NCI-H1105 treated with DMSO at 0.1 percent for 48 hours (cell line): ENCODE results near the gene CUL7.

ENCODE experiments used
- DNase-seq: peaks from one replicate; lab custom pipeline; 2025; lab: John Stamatoyannopoulos, UW

Gene CUL7

DNA sequence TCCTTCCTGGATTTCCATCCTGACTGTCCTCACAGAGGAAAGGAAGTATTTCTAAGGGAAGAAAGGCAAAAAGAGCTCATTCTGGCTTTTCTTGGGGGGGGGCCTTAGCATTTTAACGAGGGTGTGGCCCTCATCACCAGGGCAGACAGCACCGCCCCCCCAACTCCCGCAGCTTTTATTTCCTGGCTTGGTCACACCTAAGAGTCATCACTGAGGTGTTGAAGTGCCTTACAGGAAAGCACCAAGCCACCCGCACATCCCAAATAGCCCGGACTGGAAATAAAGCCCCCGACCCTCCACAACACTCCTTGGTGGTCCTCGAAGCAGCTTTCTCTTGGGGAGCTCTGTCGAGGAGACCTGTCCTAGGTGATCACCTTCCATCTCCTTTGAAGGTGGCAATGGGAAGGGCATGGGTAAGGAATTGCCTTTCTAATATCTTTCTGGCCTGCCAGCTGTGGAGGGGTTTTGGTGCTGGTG is 23.7 kb upstream of the CUL7 start:
- no peak for DNase-seq

DNA sequence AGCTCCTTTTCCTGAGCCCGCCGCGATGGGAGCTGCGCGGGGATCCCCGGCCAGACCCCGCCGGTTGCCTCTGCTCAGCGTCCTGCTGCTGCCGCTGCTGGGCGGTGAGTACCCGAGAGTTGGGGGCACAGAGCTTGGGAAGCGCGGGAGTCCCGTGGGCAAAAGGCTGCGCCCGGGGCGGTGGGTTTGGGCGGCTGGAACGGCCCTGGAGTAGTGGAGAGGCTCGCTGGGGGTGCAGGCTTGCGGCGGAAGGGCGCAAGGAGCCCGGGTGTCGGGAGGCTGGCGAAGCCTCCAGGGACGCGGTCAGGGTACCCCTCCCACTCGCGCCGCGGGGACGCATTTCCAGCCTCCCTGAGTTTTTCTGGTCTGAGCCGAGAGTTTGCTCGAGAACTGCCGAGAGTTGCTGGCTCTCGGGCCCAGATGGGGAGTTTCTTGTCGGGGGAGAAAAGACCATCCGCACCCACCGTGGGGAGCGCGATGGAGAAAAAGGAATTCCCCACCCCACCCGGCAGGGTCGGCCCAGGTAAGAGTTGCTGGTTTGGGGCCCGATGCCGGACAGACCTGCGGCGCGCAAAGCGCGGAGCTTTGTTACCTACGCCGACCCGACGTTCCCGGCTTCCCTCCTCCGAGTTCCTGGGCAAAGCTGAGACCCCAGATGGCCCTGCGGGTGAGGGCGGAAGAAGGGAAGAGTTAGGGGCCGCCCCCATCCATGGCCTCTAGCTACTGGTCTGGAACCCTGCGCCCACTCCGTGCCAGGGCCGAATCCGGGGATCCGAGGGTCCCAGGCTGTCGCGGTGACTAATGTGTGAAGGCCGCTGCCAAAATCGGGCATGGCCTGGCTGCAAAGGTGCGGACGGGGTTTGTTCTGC is 23.0 kb upstream of the CUL7 start:
- DNase-seq: peak; percentile 38

DNA sequence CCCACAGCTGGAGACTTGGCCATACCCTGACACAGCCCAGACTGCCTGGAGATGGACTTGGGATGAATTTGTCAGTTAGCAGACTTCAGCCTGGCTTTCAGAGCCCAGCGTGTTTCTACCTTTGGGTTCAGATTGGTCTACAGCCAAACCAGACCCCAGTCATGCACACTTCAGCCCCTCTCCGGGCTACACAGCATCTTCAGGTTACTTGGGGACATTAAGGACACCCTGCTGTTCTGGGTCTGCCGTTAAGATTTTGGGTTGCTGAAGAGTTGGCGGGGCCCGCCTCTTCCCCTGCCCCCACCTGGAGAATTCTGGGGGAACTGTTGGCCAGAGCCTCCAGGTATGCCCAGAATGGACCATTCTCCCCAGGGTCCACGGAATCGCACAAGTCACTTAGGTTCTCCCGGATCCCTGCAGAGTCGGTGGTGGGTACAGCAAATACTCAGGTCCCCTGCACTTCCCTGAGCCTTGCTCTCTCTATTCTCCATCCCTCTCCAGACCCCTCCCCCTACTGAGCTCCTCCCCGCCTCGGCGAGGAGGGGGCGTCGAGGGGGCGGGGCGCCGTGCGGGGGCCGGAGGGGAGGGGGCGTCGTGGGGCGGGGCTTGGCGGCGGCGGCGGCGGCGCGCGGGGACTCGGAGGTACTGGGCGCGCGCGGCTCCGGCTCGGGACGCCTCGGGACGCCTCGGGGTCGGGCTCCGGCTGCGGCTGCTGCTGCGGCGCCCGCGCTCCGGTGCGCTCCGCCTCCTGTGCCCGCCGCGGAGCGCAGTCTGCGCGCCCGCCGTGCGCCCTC is 22.2 kb upstream of the CUL7 start, which contains the start of gene PTK7:
Gene PTK7 (plus strand): TSS at position 645 of the 794 bp plus-strand sequence. CDS start 175 bp downstream, outside the sequence.
- peak; percentile 73 for DNase-seq

DNA sequence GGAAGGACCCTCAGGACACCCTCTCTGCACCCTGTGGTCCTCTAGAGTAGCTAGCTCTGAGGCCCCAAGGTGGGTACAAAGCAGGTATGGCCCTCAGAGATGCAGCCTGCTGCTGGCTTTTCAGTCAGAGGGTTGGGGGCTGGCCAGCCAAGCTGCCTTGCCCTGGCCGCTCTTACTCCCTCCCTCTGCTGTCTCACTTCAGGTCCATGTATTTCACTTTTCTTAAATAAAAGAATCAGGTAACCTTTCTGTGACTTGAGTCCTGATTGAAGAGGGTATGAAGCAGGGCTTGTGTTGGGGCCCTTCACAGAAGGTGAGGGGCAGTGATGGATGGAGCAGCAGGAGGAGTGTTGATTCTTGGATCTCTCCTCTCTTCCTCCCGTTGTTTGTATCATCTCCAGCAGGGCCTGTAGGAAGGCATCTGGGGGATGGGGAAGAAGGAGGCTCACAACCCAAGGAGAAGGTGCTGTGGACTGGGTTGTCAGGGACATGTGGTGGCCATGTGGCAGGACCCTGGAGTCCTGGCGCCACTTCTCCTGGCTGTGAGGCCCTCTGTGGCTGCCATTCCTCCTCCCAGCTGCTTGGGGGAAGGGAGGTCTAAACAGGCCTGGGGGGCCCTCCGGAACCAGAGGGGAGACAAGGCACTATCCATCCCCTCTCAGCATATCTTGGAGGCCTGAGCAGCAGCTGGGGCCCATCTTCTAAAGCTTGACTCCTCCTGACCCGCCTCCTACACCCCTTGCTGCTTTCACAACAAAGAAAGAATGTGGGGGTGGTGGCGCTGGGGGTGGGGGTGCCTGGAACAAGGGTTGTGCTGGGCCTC is 21.4 kb upstream of the CUL7 start:
- DNase-seq: no peak

DNA sequence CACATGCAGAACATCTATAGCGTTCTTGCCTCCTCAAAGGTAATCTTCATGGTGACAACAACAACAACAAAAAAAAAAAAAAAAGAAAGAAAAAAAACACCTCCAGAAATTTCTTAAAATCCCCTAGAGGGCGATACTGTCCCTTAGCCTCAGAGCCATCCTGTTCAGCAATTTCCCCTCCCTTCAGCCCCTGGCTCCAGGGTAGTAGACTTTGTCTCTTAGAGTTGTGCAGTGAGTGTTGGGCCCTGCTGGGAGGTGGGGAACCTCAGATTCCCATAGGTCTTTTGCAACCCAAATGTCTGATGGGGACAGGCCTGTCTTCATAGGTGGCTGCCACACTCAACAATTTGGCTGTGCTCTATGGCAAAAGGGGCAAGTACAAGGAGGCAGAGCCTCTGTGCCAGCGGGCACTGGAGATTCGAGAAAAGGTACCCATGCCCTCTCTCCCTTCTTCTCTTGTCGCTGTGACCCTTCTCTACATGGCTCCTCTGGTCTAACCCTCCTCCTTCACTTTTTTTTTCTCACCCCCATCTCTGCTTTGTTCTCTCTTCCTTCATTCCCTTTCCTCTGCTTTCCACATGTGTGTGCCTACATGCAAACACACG is 16.5 kb upstream of the CUL7 start:
- DNase-seq: peak; percentile 54

DNA sequence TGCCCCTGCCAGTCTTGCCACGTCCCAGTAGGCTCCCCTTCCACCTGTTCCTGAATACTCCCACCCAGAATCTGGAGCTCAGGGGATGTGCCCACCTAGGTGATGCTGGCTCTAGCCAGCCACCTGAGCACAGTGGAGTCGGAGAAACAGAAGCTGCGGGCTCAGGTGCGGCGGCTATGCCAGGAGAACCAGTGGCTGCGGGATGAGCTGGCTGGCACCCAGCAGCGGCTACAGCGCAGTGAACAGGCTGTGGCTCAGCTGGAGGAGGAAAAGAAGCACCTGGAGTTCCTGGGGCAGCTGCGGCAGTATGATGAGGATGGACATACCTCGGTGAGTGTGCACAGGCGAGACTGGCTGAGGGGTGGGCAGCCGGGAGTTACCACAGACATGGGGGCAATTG is 9.2 kb upstream of the CUL7 start:
- DNase-seq: no peak

DNA sequence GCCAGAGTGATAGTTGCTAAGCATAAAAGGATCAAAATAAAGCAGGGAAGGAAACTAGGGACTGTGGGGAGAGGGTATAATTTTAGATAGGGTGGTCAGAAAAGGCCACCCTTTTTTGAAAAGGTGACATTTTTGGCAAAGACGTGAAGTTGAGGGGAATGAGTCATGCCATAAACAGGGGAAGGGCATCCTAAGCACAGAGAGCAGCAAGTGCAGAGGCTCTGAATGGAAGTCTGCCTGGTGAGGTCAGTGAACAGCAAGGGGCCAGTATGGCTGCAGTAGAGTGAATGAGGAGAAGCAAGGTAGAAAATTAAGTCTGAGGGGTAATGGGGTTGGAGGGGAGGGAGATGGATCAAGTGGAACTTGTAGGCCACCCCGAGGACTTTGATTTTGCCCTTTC is 8.2 kb upstream of the CUL7 start:
- DNase-seq: no peak

DNA sequence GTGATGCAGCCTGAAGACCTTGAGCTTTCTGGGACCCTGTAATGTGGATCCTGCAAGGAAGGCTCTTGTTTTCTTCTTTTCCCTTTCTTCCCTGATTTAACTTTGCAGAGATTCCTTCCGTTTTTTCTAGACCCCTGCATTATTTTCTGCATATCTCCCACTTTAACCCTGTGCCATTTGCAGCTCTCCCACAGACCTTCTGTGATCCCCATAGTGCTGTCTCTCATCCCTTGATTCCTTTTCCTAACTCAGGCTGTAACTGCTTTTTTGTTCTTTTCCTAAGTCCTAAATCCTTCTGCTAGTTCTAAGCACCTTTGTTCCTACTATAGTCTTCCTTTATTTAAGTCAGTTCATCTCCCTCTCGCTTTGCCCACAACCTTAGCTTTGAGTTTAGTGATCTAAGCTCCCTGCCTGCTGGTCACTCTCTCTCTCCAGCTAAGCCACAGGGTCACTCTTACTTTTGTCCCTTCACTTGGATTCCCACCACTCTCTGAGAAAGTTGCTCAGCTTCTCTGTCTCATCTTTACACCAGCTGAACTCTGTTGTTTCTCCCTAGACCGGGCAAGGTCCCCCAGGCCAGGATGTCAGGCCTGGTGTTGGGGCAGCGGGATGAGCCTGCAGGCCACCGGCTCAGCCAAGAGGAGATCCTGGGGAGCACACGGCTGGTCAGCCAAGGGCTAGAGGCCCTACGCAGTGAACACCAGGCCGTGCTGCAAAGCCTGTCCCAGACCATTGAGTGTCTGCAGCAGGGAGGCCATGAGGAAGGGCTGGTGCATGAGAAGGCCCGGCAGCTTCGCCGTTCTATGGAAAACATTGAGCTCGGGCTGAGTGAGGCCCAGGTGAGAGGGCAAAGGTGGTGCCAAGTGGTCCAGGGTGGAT is 7.3 kb upstream of the CUL7 start:
- no peak for DNase-seq

DNA sequence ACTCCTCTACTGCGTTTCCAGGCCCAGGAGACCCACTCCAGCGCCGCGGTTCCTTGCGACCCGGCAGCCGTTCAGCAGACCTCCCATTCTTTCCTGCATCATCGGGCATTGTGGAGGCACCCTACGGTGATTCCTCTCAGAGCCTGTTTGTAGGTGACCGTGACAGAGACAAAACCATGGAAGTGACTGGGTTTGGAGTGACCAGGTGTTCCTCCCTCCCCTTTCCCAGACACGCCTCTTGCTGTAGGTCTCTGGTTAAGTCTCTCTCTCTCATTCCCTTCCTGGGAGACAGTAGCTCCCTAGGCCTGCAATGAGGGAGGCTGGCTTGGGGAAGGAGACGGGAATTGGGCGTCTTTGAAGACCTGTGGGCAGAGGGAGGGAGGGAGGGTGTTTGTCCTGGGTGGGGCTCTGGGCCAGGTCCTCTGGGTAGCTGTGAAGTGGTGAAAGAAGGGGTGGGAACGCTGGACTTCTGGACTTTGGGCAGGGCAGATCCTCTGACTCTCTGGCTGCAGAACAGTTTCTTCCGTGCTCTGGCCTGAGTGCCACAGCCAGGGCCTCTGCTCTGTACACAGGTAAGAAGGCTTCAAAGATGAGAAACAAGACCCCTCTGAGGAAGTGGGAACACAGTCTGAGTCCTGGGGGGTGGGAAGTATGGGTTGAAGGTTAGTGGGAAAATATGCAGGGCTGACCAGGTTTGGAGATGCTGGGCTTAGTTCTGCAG is 6.5 kb upstream of the CUL7 start:
- DNase-seq: peak; percentile 35

DNA sequence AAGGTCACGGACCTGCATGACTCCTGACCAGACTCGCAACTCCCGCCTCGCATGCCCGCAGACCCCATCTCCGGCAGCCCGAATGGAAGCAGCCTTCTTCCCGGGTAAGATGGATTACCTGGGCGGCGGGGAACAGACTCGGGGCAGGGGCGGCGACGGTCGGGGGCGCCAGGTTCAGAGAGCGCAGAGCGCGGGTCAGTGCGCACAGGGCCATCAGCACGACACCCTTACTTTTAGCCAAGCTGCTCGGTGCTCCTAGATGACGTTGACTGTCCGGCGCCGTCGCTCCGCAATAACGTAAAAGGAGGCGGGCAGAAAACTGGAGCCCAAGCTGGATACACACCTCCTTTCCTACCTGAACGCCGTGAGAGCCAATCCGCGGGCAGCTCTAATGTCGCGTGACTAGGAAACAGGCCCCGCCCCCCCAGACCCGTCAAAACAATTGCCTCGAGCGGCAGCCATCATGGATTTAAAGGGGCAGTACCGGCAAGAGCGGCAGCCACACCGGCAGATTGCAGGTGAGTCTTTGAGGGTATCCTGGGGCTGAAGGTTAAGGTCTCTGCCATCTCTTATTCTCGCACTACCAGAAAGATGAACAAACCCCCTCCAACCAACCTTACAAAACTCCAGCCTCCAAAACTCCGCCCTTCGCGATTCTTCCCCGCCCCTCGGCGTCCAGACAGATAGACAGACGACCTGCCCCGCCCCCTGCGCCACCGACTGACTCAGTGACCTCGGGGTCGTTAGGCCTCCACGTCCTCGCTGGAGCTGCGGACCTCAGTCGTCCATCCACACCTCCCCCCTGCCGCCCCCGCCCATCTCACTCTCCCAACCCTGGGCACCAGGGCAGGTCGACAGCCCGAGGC is 5.8 kb upstream of the CUL7 start, which contains the start of the genes KLC4 and MRPL2:
Gene KLC4 (plus strand): TSS at position 464 of the 866 bp plus-strand sequence. CDS start 1,705 bp downstream, outside the sequence.
Gene MRPL2 (minus strand): TSS at position 267 of the 866 bp plus-strand sequence. CDS start 53 bp downstream, at position 214.
- peak; percentile 98 for DNase-seq

DNA sequence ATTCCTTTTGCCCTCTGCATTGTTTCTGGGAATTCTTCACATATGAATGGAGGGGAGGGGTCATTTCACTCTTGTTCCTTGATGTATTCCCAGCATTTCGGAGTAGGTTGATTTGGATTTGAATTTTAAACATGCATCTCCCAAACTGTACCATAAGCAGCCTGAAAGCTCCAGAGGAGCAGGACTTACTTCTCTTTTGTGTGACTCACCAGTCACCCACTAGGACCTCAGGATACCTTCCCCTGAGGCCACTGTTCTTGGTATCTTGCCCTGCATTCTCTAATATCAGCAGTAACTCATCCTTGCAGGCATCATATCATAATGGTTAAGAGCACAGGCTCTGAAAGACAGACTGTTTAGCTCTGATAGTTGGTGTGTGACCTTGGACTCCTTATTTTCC is 4.9 kb upstream of the CUL7 start:
- no peak for DNase-seq

DNA sequence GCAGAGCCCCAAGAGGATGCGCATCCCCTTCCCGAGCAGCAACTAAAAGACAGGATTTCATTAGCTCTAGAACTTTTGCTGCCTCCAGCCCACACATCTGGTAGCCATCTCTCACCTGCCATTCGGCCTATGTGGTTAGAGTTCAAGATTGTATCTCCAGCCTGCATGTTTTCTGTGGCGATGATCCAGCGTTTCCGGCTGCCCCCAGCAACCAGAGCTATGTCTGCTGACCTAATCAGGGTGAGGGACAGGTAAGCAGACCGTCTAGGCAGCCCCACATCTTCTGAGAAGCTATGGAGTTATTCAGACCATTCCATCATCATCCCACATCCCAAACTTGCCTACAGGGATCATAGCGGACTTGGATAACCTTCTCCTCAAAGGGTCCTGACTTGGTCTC is 2.3 kb upstream of the CUL7 start:
- no peak for DNase-seq

DNA sequence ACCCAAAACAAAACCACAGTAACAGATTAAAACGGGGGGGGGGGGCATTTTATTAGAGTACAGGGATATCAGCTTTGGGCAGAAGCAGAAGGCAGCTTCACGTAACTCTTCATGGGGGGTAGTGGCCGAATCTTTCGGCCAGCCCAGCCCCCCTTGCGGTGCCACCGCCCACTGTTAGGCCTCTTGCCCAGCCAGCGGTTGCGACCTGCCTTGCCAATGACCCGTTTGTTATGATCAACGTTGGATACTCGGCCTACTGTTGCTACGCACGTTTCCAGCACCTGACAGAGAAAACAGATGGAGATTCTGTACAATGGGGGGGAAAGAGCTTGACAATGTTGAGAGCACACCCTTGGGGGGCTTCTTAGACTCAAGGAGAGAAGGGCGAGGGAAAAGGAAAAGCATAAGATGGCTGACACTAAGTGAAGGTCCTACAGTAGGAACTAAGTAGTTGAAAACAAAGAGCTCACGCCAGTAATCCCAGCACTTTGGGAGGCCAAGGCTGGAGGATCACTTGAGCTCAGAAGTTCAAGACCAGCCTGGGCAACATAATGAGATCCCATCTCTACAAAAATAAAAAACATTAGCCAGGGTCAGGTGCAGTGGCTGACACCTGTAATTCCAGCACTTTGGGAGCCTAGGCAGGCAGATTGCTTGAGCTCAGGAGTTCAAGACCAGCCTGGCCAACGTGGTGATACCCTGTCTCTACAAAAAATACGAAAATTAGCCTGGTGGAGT is 724 bp upstream of the CUL7 start:
- DNase-seq: no peak

DNA sequence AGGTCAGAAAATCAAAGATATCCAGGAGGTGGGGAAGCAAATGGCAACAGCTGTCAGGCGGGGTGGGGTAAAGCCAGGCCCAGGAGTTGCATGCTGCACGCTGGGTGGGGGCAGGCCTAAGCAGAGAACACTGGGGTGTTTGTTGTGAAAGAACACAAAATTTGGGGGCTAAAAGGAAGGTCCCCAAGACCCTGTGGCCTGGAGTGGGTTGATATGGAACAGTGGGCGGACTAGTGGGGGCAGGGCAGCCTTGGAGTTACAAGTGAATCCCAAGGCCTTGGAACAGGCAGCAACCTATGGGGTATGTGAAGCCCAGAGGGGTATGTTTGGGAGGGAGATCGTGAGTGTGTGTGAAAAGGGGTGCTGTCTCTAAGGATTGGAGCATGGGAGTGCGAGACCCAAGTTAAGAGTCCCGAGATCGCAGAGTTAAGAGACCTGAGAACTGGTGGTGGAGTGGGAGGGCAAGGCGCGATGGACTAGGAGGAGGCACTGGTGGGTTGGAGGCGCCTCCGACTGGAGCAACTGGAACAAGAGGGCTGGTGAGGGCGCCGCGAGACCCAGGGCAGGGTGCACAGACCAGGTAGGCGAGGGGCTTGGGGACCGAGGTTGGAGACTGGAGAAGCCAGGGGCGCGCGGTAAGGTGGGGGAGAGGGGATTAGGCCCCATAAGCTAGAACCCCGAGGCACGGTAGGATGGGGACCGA is 658 bp downstream of the CUL7 start:
- DNase-seq: no peak

DNA sequence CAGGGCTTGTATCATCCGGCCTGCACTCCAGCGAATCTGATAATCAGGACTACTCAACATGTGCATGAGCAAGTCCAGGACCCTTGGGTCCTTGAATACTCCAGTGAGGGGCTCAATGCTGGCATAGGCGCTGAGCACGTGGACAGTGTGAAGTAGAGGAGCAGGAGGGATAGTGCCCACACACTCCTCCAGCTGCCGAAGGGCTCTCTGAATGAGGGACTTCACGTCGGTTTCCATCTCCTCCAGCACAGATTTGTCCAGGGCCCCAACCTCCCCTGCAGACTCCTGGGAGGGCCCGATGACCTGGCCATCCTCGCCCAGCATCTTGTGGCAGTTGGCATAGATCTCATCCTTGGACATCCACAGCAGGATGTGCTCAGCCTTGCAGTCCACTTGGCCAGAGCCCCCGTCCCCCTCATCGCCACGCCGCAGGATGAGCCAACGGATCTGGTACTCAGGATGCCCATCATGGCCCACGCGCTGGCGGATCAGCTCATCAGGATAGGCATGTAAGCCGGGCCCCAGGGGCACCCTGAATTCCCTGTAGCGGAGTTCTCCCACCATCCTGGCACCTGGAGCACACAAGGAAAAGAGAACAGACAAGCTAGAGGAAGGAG is 1.3 kb downstream of the CUL7 start:
- DNase-seq: no peak

DNA sequence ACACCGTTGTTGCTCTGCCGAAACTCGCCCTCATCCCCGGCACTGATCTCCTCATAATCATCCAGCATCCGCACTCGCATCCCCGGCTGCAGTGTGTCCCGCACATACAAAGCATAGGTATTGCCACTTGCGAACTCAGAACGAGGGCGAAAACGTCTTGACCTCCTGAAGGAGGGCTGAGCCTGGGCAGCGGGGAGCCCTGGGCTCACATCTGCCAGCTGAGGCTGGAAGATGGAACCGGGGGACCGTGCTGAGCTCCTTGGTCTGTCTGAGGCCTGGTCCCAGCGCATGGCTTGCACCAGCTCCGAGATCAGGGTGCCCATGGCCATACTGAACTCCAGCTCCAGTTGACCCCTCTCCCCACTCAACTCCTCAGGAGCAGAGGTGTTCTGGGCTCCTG is 2.7 kb downstream of the CUL7 start:
- DNase-seq: no peak

DNA sequence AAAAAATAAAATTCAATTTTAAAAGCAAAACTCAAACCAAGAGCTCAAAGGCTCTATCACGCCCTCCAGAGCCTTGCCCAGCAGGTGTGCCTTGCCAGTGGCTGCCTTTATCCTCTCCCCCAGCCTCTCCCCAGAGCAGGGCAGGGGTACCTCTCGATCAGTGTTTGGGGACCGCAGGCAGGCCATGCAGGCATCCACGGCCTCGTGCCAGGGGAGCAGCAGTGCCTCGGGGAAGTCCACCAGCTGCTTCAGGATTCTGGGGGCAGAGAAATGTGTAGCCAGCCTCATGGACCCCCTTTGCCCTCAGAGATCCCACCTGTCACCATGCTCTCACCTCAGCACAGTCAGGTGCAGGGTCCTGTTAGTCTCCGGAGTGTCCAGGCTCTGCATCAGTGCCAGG is 5.7 kb downstream of the CUL7 start:
- DNase-seq: no peak
